Fibroblast of the conjunctiva (primary cell): ENCODE data around the gene AKR7A2.
"Not testable (repeated sequence)": the region's sequence is repeated elsewhere in the genome, so short reads cannot be mapped to it uniquely, and the experiment has no call there.

Experiments
- DNase-seq: peaks from one replicate; pipeline ENCODE4 v3.0.0-alpha.2; 2010; ENCODE audit warnings: low read depth

The AKR7A2 gene

GRCh38 chr1:19260211-19261138, 51.5 kb downstream of the AKR7A2 start:
- DNase-seq = peak; percentile 52

- no peak for DNase-seq
Measured at GRCh38 chr1:19258353-19258752, 53.6 kb downstream of the AKR7A2 start.

GRCh38 chr1:19257178-19257914, 54.6 kb downstream of the AKR7A2 start:
- DNase-seq = no peak

GRCh38 chr1:19256301-19256700, 55.6 kb downstream of the AKR7A2 start:
- DNase-seq = not testable (repeated sequence)

GRCh38 chr1:19255288-19255687, 56.7 kb downstream of the AKR7A2 start:
- DNase-seq = no peak

GRCh38 chr1:19254416-19254815, 57.5 kb downstream of the AKR7A2 start:
- no peak for DNase-seq
